PC-3 (cell line): ENCODE results near the gene NPBWR2.

Source experiments
- EZH2 ChIP-seq: fragments of 300-600 bp; sonication (generic); IDR thresholded peaks from one replicate; pipeline ENCODE4 v1.6.1; 2017; ENCODE audit warnings: antibody characterized with exemption, mild to moderate bottlenecking, low read length; ENCODE audit not compliant: unreplicated experiment
- TF ChIP-seq, protein P1 (sequence below): fragments of 300-600 bp; sonication (generic); conservative IDR thresholded peaks from 2 replicates; pipeline ENCODE4 v1.5.1; 2017; ENCODE audit warnings: antibody characterized with exemption, low read depth, mild to moderate bottlenecking, low read length

- TF ChIP-seq EZH2: no peak
- TF ChIP-seq, protein P1, sequence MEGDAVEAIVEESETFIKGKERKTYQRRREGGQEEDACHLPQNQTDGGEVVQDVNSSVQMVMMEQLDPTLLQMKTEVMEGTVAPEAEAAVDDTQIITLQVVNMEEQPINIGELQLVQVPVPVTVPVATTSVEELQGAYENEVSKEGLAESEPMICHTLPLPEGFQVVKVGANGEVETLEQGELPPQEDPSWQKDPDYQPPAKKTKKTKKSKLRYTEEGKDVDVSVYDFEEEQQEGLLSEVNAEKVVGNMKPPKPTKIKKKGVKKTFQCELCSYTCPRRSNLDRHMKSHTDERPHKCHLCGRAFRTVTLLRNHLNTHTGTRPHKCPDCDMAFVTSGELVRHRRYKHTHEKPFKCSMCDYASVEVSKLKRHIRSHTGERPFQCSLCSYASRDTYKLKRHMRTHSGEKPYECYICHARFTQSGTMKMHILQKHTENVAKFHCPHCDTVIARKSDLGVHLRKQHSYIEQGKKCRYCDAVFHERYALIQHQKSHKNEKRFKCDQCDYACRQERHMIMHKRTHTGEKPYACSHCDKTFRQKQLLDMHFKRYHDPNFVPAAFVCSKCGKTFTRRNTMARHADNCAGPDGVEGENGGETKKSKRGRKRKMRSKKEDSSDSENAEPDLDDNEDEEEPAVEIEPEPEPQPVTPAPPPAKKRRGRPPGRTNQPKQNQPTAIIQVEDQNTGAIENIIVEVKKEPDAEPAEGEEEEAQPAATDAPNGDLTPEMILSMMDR: no peak
Observed at GRCh38 chr20:64064145-64064698, 43.1 kb downstream of the NPBWR2 start.
